Effector CD4-positive, alpha-beta T cell (primary cell): ENCODE data around the gene TRPV5.

Experiments
- DNase-seq: peaks from one replicate; pipeline ENCODE4 v3.0.0-alpha.2; 2020

TRPV5 gene

DNA sequence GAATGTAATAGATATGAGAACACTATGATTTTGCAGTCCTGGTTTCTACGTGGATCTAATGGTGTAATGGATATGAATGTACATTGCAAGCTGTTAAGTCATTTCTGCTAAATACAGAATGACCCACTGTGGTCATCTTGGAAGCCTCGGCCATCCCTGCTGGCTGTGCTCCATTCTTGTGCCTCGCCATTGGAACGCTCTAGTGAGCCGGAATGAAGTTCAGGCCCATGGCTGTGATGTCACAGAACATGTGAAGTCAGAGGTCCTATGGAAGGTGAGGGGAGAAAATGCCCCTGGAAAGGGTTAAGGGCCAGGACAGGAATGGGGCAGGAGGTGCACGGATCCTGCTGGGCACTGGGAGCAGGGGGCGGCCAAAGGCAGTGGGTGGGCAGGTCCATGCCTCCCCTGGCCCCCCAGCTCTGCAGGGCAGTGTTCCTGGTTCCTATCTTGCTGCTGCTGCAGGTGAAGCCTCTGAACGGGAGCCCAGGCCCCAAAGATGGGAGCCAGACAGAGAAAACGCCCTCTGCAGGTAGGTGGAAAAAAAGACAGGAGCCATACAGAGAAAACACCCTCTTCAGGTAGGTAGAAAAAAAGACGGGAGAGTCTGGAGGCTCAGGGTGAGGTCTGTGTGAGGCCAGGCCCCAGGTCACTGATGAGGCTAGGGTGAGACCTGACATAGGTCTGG, 5.8 kb upstream of the TRPV5 start, which contains the start of gene LLCFC1:
Gene LLCFC1 (plus strand): TSS at position 259 of the 685 bp plus-strand sequence. CDS start 138 bp downstream, at position 397.
- no peak for DNase-seq

DNA sequence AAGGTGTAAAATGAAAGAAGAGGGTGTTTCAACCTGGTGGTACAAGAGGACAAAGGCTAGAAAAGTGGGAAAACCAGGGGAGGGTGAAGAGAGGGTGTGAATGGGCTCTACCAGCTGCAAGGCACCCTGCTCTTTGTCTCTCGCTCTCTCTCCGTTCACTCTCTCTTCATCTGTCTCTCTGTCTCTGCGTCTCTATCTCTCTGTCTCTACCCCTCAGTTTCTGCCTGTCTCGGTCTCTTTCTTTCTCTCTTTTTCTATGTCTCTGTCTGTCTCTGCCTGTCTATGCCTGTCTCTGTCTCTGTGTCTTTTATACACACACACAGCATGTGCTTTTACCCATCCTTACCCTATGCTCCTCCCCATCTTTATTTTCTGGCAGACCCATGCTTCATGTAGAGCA, 5.1 kb upstream of the TRPV5 start:
- no peak for DNase-seq

DNA sequence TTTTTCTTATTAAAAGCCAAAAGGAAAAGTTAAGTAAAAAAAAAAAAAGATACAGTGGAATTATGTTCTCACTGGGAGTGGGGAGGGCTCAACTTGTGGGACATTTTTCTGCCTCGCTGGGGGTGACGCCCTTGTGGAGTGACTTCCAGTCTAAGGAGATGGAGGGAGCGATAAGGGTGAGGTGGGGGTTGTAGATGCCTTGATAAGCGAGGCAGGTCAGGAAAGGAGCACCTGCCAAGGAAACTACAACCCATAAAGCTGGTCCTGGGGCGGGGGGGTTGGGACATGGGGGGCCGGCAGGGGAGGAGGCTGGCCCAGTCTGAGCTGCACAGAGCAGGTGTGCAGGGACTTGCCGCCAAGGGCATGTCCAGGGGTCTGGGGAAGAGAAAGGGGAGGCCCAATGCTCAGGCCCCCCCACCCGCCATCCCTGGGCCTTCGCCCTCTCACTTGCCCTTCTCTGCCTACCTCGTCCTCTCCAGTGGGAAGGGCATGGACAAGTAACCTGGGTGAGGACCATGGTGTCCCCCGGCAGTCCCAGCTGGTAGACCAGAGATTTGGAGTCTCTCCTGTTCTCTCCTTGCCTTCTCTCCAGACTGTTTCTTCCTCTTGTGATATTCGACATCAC, 2.5 kb upstream of the TRPV5 start:
- DNase-seq, result no peak

DNA sequence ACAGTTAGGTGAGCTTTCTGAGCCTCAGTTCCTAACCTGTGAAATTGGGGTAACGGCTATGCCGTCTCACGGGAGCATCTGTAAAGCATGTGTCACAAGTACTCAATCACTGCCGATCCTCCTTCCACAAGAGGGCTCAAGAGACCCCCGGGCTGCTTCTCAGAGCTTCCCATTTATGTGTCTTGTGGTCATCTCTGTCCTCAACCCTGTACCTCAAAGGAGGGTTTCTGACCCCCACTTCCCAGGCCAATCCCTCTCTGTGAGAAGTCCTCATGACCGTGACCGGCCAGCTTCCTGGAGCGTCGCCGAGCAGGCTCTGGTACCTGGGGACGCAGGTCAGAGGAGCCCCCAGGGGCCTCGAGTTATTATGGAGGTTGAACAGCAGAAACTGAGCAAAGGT, 510 bp upstream of the TRPV5 start:
- DNase-seq, result no peak

DNA sequence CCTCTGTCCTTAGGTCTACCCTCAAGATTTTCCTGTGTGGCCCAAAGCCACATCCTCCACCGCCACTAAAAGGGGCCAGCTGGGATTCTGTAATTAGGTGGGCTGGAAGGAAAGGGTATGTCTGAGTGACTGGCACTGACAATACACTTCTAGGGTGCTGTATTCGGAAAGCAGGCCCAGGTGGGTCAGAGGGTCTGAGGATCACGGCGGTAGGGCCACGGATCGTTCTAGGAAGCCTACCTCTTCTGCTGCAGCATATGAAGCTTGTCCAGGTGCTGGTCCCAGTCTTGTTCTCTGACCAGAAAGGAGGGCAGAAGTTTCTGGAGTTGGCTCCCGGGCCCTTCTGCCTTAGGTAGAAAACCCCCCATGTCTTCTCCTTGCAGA, 462 bp downstream of the TRPV5 start:
- DNase-seq, result no peak

DNA sequence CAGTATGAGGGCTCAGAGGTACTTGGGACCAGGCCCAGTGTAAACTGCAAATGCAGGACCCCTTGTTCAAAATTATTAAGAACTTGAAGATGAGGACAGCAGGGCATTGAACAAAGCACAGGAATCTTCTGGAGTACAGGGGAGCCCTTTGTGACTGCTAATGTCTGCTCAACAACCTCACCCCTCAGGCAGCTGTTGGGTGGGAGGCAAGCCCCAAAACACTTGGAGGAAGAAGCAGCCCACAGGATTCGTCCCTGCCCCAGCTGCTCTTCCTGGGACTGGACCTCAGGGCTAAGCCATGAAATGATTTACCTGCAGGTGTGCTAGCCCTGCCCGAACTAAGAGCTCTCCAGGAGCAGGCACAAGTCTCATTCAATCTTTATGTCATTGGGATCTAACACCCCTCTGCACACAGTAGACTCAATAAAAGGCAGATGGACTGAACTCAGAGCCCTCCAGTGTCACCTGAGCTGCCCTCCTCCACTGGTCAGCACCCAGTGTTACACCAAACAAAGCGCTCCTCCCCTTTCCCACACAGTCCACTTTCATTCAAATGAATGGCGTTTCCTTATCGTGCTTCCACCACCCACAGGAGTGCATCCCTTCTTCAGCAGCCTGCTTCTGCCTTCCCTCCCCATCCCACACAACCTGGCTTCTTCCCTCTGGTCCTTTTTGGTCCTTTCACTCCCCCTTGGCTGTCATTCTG, 1.0 kb downstream of the TRPV5 start:
- no peak for DNase-seq

DNA sequence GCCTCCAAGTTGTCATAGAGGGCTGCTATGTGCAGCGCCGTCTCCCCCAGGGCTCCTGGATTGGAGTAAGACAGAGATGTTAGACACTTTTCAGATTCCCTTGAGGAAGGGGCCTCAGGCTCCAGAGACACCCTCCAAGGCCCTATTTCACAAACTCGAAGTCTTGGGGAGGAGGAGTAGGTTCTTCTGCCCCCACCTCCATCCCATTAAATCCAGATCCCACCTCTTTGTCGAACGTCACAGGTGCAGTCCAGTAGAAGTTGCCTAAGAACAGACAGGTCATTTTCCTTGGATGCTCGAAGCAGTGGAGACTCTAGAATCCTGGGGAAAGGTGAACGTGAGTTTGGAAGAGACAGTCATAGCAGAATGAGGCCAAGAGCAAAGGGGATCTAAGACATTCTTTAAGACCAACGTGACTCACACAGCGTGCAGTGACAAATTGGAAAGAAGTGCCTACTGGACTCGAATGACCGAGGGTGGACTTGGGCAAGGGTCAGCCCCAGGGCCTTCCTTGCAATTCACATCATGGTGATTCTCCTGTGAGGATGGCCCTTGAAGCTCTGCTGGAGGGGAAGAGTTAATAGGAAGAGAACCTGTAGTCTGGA, 3.3 kb downstream of the TRPV5 start:
- no peak for DNase-seq

DNA sequence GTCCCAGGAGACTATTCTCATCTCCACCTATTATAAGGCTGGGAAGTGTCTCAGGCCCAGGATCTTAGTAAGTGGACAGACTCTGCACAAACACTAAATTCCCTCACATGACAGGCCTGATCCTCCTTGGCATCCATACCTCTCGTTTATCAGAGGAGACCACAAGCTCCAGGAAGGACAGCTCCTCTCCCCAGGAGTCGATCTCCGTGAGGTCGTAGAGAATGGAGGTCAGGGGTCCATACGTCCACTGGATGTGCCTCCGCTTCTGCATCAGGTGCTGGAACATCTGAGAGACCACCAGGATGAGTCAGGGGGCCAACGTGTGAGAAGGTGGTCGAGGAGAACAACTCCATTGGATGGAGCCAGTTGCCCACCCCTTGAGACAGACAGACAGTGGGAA, 5.6 kb downstream of the TRPV5 start:
- no peak for DNase-seq

DNA sequence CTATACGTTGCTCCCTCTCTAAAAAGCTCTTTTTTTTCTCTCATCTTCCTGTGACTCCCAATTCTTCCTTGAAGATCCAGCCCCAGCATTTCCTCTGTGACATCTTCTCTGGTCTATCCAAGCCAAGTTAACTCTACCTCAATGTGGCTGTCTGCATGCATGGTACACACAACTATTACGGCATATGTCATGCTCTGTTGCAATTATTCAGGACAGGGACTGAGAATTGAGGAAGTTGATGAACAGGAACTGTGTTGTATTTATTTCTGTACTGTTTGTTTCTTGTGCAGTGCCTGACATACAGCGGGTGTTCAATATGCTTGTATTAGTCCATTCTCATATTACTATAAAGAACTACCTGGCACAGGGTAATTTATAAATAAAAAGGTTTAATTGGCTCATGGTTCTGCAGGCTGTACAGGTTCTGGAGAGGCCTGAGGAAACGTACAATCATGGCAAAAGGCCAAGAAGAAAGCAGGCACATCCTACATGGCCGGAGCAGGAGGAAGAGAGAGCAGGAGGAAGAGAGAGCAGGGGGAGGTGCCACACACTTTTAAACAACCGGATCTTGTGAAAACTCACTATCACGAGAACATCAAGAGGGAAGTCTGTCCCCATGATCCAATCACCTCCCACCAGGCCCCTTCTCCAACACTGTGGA, 6.3 kb downstream of the TRPV5 start:
- DNase-seq, result no peak

DNA sequence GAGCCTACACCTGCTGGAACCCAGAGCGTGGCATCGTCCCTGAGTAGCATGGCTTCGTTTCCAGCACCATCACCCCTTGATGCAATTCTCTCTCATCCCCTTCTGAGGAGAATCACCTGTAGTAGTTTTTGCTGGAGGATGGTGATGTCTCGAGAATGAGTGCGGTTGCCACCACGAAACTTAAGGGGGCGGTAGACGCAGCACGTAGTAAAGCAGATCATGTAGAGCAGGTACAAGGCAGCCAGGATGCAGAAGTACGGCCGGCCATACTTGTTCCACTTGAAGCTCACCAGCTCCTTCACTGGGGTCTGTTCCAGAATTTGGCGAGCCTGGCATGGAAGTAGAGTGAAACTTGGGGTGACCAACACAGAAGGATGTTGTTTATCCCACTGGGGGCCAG, 8.1 kb downstream of the TRPV5 start:
- no peak for DNase-seq

DNA sequence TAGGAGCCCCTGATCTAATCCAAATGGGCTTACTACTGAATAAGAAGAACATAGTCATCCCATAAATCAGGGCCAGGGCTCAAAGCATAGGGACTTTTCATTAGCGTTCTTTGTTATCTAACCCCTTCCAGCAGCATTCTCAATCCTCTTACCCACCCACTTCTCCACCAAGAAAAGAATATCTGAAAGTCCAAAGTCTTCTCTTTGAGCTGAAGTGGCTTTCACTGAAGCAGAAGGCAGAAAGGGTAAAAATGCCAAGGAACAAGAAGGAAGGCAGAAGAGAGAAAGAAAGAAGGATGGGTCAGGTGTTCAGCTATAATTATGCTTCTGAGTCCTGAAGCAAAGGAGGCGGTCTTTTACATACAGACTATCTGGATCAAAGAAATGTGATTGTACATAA, 10.2 kb downstream of the TRPV5 start:
- DNase-seq, result no peak

DNA sequence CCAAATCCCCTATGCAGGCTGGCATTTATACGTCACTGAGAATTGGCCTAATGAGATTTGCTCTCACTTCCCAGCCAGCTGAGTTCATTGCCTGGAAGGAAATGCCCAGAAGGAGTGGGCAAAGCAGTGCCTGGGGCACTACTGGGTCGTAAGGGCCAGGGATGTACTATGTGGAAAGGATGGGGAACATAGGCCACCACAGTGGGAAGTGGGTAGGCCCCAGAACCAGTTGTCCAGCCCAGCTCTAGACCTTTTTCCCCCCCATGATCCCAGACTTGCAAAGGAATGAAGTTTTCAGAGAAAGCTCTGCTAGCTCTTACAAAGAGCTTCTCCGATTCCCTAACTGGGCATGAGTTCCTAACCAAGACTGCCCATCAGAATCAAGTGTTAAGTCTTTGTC, 13.9 kb downstream of the TRPV5 start:
- no peak for DNase-seq

DNA sequence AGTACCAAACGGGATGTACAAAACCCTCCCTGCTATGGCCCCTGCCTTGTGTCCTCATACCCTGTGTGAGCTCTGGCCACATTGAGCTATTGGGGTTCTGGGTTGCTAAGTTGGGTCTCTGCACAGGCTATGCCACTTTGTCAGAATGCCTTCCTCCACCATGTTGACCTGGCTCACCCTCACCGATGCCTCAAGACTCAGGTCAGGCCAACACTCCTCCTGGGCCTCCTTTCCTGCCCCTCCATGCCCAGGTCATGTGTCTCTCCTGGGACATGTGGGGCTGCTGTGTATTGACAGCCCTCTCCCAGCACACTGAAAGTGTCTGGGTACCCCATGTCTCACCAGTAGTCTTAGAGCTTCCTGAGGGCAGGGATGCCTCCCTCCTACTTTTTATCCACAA, 14.6 kb downstream of the TRPV5 start:
- DNase-seq, result no peak

DNA sequence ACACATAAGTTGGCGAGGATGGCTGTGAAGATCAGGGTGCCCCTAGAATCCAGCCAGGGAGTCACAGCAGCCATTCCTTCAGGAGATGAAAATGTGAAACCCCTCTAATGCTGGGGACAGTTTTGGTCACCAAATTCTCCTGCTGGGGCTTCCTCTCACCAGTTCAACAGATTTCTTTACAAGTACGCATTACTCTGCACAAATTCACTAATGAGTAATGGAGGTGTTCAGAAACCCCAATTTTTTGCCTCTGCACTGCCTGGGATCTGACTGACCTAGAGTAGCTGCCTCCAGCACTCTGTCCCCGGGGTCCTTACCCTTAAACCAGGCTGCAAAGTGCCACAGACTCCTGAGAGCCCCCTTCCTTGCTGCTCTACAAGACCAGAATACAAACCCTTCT, 16.1 kb downstream of the TRPV5 start:
- no peak for DNase-seq

DNA sequence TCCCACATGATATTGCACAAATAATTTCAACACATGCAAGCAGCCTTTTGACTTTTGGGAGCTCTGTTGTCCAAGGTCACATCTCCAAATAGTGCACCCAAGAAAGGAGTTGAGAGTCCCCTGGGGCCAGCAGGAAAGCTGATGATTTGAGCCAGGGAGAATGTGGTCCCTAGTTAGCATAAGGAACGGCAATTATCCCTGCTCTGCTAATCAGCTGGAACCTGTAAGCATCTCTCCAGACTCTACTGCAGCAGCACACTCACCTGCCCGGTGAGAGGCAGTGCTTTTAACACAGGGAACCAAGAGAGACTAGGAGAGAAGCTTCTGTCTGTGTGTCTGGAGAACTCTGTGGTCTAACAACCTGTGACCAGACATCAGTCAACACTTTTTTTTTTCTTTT, 17.0 kb downstream of the TRPV5 start:
- DNase-seq, result no peak

DNA sequence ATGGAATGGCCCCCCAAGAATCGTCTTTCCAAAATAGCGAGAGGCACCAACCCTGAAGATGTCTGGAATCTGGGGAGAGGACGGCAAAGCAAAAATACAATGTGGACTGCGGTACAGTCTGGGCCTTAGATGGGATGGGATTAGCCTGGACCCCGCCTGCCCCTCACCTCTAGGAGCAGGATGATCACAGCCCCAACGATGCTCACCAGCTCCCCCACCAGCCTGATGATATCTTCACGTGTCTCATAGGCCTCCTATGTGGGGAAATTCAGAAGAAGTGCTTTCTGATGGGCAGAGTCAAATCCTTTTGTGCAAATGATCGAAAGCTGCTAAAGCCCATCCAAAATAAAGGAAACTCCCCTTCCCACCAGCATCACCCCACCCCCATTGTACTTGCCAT, 18.2 kb downstream of the TRPV5 start:
- DNase-seq, result no peak

DNA sequence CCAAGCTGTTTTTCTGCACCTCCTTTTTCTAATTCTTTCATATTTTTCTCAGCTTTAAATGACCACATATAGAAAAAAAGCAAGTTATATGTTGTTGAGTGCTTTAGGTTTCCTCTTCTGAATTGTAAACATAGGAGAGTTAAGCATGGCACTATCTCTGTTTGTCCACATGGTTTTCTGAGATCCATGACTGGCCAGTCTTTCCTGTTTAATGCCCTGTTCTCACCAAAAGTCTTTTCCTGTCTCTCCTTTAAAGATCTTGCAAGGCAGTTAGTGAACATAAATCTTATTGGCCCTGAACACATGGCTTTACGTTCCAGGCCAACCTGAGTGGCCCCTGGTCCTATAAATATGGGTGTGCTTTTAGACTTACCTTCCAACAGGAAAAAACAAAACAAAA, 19.4 kb downstream of the TRPV5 start:
- DNase-seq, result no peak

DNA sequence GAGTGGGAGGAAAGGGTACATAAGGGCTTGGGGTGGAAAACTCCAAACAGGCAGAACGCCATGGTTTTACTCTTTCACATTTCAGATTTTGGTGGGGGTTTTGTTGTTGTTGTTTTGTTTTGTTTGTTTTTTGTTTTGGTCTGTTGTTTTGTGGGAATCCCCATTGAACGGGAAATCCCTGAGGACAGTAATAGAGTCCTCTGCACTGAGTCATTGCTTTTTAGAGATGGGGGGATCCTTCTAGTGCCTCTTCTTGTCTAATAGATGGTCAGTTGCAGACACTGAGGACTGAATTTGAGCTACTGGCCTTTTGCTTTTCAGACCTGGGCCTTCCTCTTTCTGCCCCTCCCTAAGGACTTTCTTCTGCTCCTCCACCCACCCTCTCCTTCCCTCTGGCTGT, 20.0 kb downstream of the TRPV5 start:
- DNase-seq, result no peak

DNA sequence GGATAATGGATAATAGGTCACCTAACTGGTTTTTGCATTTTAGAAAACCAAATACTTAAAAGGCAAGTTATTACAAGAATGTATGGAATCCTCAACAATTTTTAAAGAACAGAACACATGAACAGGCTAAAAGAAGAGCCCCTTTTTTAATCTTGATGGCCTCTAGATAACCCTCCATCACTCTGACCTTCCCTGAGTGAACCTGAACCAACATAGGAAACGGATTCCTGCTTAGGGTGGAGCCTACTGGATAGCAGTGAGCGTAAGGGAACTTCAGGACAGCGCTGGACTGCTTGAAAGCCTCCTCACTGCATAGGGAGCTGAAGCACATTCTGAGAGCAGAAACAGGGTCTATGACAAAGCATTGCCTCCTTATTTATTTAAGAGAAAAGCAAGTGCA, 20.5 kb downstream of the TRPV5 start:
- no peak for DNase-seq

DNA sequence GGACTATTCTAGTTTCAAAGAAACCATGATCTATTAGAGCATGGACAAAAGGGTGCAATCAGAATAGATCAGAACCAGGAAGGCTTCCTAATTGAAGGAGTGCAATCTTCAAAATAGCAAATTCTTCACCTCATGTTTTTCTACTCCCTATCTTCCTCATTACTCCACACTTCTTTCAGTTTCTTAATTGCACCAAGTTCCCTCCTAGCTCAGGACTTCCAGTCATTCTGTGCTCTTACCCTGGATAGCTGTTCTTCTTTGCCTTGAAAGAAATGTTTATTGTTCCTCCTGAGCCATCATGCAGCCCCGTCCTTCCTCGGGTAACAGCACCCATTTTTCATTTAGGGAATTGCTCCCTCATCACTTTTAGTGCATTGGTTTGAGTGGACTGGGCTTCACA, 23.1 kb downstream of the TRPV5 start:
- no peak for DNase-seq

DNA sequence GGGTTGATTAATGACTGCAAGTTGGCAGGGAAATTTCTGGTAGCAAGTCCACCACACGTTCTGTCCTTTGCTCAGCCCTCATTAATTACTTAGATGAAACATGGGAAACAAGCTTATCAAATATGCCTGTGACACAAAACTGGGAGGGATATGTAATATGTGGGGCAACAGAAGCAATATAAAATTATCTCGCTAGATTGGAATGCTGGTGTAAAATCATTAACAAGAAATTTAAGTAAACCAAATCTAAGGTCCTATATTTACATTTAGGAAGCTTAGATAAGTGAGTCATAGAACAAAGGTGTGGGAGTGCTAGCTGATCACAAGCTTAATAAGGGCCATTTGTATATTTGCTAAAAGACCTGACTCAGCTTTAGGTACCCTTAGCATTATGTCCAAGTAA, 23.5 kb downstream of the TRPV5 start:
- no peak for DNase-seq

DNA sequence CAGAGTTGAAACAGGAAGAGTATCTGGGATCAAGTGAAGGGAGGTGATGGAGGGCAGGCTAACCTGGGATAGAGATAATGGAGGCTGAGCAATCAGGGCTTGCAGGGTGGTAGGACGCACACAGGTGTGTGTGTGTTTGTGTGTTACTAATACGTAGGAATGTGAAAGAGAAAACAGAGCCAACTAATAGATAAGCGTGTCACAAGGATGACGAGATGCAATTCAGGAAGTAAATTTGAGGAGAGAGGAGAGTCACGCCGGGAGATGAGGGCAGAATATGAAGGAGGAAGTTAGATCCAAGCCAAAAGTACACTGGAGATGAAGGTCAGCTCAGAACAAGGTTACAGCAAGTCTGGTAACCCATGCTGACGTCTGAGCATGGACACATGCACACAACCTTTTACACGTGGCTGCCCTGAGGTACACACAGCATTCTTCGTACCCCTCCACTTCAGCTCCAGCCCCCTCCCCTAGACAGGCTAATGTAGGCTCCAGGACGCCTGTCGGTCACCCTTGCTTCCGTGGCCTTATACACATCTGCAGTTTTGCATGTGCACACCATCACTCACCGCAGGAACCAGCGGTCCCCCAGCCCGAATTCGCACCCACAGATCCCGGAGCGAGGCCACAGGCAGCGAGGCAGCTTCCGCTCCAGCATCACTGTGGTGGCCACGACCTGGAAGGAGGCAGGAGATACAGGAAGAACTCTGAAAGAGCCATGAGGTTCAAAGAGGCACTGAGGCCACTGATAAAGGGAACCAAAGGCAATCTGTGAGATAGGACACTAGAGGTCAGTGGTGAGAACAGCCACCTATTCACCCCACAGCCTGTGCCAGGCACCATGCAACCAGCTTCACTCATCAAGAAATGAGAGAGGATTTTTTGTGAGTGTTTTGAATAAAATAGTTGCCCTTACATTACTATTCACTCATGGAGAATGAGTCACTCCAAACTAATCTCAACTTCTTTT, 24.3 kb downstream of the TRPV5 start:
- no peak for DNase-seq
